HEK293 (cell line): ENCODE measurements around the gene MALL.
"Not testable (repeated sequence)": the region's sequence is repeated elsewhere in the genome, so short reads cannot be mapped to it uniquely, and the experiment has no call there.

Experiments used
- CTCF ChIA-PET: fragments of 350-600 bp; formaldehyde crosslinking; extraction: SDS; loops from one replicate; lab custom pipeline; 2021; ENCODE audit warnings: antibody characterized with exemption; lab: Yijun Ruan, JAX
- POLR2A ChIA-PET: fragments of 300-600 bp; formaldehyde crosslinking; extraction: SDS; loops from one replicate; lab custom pipeline; 2020; ENCODE audit warnings: antibody characterized with exemption, inconsistent platforms; lab: Yijun Ruan, JAX
- H3K27ac ChIP-seq: fragments of 200-500 bp; sonication (Bioruptor generic); 2 replicates; pipeline ENCODE4 v1.5.1; 2014; ENCODE audit warnings: low read depth, low read length, control low read depth, inconsistent platforms; ENCODE audit errors: extremely low read depth
- H3K36me3 ChIP-seq, 2 experiments: fragments of 200-500 bp in 1 of 2; sonication (Bioruptor generic) in 1 of 2; 1 replicate in 1 of 2; 2 replicates in 1 of 2; pipeline ENCODE4 v1.5.1; 2014 to 2017; ENCODE audit warnings: inconsistent platforms in 2 of 2, low read length in 2 of 2; ENCODE audit not compliant: control insufficient read depth in 2 of 2, insufficient read depth in 1 of 2
- H3K4me1 ChIP-seq: fragments of 200-500 bp; sonication (Bioruptor generic); 2 replicates; pipeline ENCODE4 v1.5.1; 2014; ENCODE audit warnings: mild to moderate bottlenecking, low read length, inconsistent platforms; ENCODE audit not compliant: control insufficient read depth, insufficient read depth
- H3K4me3 ChIP-seq: 2 replicates; pipeline ENCODE4 v1.5.1; 2011; ENCODE audit warnings: low read depth, mild to moderate bottlenecking, control low read depth, low read length, moderate library complexity
- H3K9me3 ChIP-seq: fragments of 200-500 bp; sonication (Bioruptor generic); 2 replicates; pipeline ENCODE4 v1.5.1; 2014; ENCODE audit warnings: low read depth, low read length, inconsistent platforms; ENCODE audit not compliant: control insufficient read depth, insufficient read depth
- PRDM4 ChIP-seq: fragments of 450-650 bp; formaldehyde crosslinking; IDR thresholded peaks from 2 replicates; pipeline ENCODE4 v1.5.1; 2017; ENCODE audit warnings: missing biosample characterization, missing genetic modification characterization

Gene MALL

DNA sequence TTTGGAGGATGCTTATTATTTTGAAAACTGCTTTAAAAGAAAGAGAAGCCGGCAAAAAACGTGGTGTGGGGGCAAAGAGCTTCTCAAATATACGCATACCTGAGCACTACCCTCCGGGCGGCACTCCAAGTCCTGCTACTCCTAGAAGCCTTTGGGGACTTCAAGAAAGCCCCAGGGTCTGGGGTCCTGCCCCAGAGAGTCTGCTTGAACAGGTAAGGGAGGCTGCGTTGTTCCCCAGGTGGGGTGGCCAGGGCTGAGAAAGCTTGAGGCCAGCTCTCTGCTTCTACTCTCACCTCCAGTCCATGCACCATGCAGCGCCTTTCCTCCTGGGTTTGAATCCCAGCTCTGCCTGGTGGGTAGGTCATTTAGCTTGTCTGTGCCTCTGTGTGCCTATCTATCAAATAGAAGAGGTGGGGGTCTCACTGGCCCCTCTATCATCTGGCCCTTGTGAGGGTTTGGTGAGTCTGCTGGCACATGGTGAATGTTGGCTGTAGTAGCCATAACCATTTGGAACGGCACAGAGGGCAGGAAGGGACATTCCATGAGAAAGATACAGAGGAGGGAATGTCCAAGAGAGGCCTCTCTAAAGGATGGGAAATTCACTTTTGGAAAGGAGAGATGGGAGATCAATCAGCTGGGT lies 19.5 kb downstream of the MALL start:
- TF ChIP-seq PRDM4 = no peak
- Histone ChIP-seq H3K9me3 (no peaks in the 10 kb centered on the region), H3K4me3 (no peak overlapping the region), H3K36me3 (no peaks in the 10 kb centered on the region), H3K4me1 (peaks cover 3% of the 10 kb centered on the region; the same call in 1 of the 2 replicates), H3K27ac (no peak overlapping the region)
- ChIA-PET CTCF (interaction anchor here (1.1 kb wide), 1 partner anchor 61 kb away, joined by 3 read pairs; no protein-coding TSS in a partner anchor), POLR2A (no interaction called here)

- H3K9me3 ChIP-seq, POLR2A ChIA-PET, H3K36me3 ChIP-seq, H3K4me3 ChIP-seq, H3K27ac ChIP-seq, H3K4me1 ChIP-seq: not testable (repeated sequence)
- CTCF ChIA-PET = interaction anchor here (1.1 kb wide), 1 partner anchor 62 kb away, joined by 3 read pairs; no protein-coding TSS in a partner anchor
Measured at GRCh38 chr2:110094884-110095534, 20.6 kb downstream of the MALL start.

GRCh38 chr2:110093924-110094323 lies 21.7 kb downstream of the MALL start:
- H3K36me3 ChIP-seq, H3K9me3 ChIP-seq, POLR2A ChIA-PET, CTCF ChIA-PET, H3K4me3 ChIP-seq, H3K27ac ChIP-seq, H3K4me1 ChIP-seq: not testable (repeated sequence)

GRCh38 chr2:110090164-110090563 lies 25.5 kb downstream of the MALL start:
- H3K27ac ChIP-seq, H3K4me3 ChIP-seq, H3K9me3 ChIP-seq, CTCF ChIA-PET, H3K4me1 ChIP-seq, POLR2A ChIA-PET, H3K36me3 ChIP-seq: not testable (repeated sequence)

DNA sequence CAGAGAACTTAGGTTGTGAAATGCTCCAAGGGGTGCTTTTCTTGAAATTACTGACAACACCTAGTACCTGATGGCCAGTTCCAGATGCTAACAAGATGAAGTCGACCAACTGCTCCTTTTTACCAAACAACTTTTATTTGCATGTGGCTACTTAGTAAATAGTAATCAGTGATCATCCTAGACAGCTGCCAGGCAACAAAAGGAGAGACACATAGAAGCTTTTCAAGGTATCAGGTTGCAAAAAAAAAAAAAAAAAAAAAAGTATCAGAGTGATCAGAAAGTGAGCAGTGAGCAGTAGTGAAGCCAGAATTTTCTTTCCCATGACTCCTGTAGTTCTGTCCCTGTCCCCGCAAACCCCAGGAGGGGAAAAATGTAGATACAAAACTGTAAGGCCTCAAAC lies 31.9 kb downstream of the MALL start:
- H3K4me3 ChIP-seq, H3K9me3 ChIP-seq, POLR2A ChIA-PET, H3K36me3 ChIP-seq, CTCF ChIA-PET, H3K4me1 ChIP-seq, H3K27ac ChIP-seq: not testable (repeated sequence)

GRCh38 chr2:110083162-110083561 lies 32.5 kb downstream of the MALL start:
- H3K4me1 ChIP-seq, H3K36me3 ChIP-seq, H3K4me3 ChIP-seq, CTCF ChIA-PET, H3K9me3 ChIP-seq, POLR2A ChIA-PET, H3K27ac ChIP-seq: not testable (repeated sequence)

- CTCF ChIA-PET, H3K9me3 ChIP-seq, POLR2A ChIA-PET, H3K27ac ChIP-seq, H3K36me3 ChIP-seq, H3K4me3 ChIP-seq, H3K4me1 ChIP-seq: not testable (repeated sequence)
Measured at GRCh38 chr2:110078104-110078503, 37.5 kb downstream of the MALL start.

GRCh38 chr2:110075896-110076295 lies 39.7 kb downstream of the MALL start:
- H3K4me1 ChIP-seq, H3K4me3 ChIP-seq, H3K9me3 ChIP-seq, H3K27ac ChIP-seq, POLR2A ChIA-PET, CTCF ChIA-PET, H3K36me3 ChIP-seq: not testable (repeated sequence)

DNA sequence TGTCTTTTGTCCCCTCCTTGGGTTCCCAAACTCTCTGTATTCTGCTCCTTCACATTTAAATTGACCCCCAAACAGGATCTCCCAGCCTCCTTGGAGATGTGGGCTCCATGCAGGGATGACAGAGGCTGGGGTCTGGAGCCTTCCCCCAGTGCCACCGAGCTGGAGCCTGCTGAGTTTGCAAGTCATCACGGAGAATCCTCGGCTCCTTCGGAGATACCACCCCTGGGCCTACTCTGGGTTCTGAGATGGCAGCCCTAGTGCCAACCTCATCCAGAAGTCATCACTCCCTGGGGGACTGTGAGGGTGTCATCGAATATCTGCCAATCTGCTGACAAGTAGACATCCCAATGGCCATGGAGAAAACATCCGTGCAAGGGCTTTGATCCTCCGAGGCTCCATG lies 45.8 kb downstream of the MALL start:
- CTCF ChIA-PET, H3K4me1 ChIP-seq, H3K27ac ChIP-seq, H3K36me3 ChIP-seq, H3K4me3 ChIP-seq, POLR2A ChIA-PET, H3K9me3 ChIP-seq: not testable (repeated sequence)

DNA sequence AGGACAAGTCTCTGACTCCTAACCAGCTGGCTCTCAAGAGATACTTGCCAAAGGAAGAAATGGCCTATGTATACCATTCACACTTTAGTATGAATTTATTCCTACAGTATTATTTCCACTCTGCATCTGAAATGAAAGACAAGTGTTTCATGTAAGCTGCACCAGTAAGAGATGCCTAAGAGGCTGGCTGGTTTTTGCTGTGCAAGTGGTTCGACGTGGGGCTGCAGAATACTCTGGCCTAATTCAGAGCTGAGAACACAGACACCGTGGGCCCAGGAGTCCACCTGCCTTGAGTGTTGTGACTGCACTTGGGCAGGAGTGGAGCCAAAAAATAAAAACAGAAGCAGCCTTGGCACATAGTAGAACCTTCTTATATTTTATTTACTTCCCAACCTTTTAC lies 47.5 kb downstream of the MALL start:
- CTCF ChIA-PET, H3K9me3 ChIP-seq, H3K27ac ChIP-seq, POLR2A ChIA-PET, H3K36me3 ChIP-seq, H3K4me3 ChIP-seq, H3K4me1 ChIP-seq: not testable (repeated sequence)
